GM12878 (cell line): ENCODE measurements around the gene TRIM8. TPM values are rescaled to one million over a fixed set of nuclear protein-coding genes. Genes with fewer than 3 reads are reported as not detected.

Experiments used
- ATAC-seq: fragments of 200-7000 bp; cut with Tn5 transposase; 3 replicates; pipeline ENCODE4 v1.9.1; 2020; ENCODE audit warnings: mild to moderate bottlenecking, moderate library complexity
- BruUV-seq: library from RNA; stranded (reverse); fragments of 400-500 nt; replicated peaks from 2 replicates; lab custom pipeline; 2021; lab: Mats Ljungman, UMichigan
- CTCF ChIA-PET: fragments of 300-600 bp; sonication (Branson Sonifier 250); formaldehyde crosslinking; extraction: SDS; loops from one replicate; lab custom pipeline; 2021; ENCODE audit warnings: inconsistent platforms; lab: Yijun Ruan, JAX
- POLR2A ChIA-PET: fragments of 350-600 bp; formaldehyde crosslinking; extraction: SDS; loops from one replicate; lab custom pipeline; 2021; ENCODE audit warnings: inconsistent platforms; lab: Charles Lee
- RAD21 ChIA-PET: fragments of 300-600 bp; sonication (Branson Sonifier 250); formaldehyde crosslinking; loops from one replicate; lab custom pipeline; 2023; ENCODE audit warnings: antibody characterized with exemption; ENCODE audit not compliant: unreplicated experiment; lab: Charles Lee
- SMC1A ChIA-PET: fragments of 300-600 bp; sonication (Branson Sonifier 250); formaldehyde crosslinking; loops from one replicate; lab custom pipeline; 2023; ENCODE audit not compliant: unreplicated experiment, uncharacterized antibody; lab: Charles Lee
- DNase-seq: peaks from one replicate; pipeline ENCODE4 v3.0.0-alpha.2; 2011; ENCODE audit warnings: low read depth, low spot score
- FAIRE-seq: peaks from 3 replicates; lab custom pipeline; 2011; peaks lifted over from hg19 to GRCh38; lab: Jason Lieb, UNC
- H2AFZ ChIP-seq: 2 replicates; pipeline ENCODE4 v1.6.0; 2011; ENCODE audit warnings: low read depth, low read length, control low read depth; ENCODE audit not compliant: control insufficient read depth
- H3K27ac ChIP-seq: 2 replicates; pipeline ENCODE4 v1.5.1; 2011; ENCODE audit warnings: control low read depth; ENCODE audit not compliant: control insufficient read depth, insufficient read depth
- H3K27me3 ChIP-seq, 2 experiments: replicated peaks in 1 of 2; 2 replicates each; pipeline versions ENCODE4 v1.6.0 to v1.6.1; 2011; ENCODE audit warnings: low read length in 1 of 2; ENCODE audit not compliant: control insufficient read depth in 2 of 2, insufficient read depth in 2 of 2
- H3K36me3 ChIP-seq, 2 experiments: 2 replicates each; pipeline ENCODE4 v1.5.1; 2011; ENCODE audit warnings: low read length in 1 of 2; ENCODE audit not compliant: control insufficient read depth in 2 of 2, insufficient read depth in 2 of 2
- H3K4me1 ChIP-seq: 2 replicates; pipeline ENCODE4 v1.6.1; 2011; ENCODE audit warnings: mild to moderate bottlenecking, low read length, moderate library complexity, mixed read lengths; ENCODE audit not compliant: control insufficient read depth, insufficient read depth
- H3K4me2 ChIP-seq: 2 replicates; pipeline ENCODE4 v1.6.0; 2011; ENCODE audit warnings: control low read depth; ENCODE audit not compliant: control insufficient read depth, insufficient read depth
- H3K4me3 ChIP-seq: fragments of 200-600 bp; sonication (generic); 2 replicates; pipeline ENCODE4 v1.5.1; 2016
- H3K79me2 ChIP-seq: 2 replicates; pipeline ENCODE4 v1.6.0; 2011; ENCODE audit warnings: low read length; ENCODE audit not compliant: control insufficient read depth, insufficient read depth
- H3K9ac ChIP-seq: 2 replicates; pipeline ENCODE4 v1.8.0; 2011; ENCODE audit warnings: low read length, control low read depth, mixed read lengths; ENCODE audit not compliant: control insufficient read depth, insufficient read depth
- H3K9me3 ChIP-seq: replicated peaks from 3 replicates; pipeline ENCODE4 v1.5.1; 2011; ENCODE audit warnings: mild to moderate bottlenecking, low read length; ENCODE audit not compliant: control insufficient read depth, insufficient read depth
- H4K20me1 ChIP-seq: 2 replicates; pipeline ENCODE4 v1.6.0; 2011; ENCODE audit not compliant: control insufficient read depth, insufficient read depth
- BACH1 ChIP-seq: fragments of 450-650 bp; IDR thresholded peaks from 2 replicates; pipeline ENCODE4 v1.6.1; 2017; ENCODE audit warnings: mild to moderate bottlenecking, borderline replicate concordance
- BHLHE40 ChIP-seq, 2 experiments: fragments of 450-650 bp in 1 of 2; IDR thresholded peaks; 2 replicates each; pipeline ENCODE4 v1.6.1; 2011 to 2017; ENCODE audit warnings: low read depth in 2 of 2, borderline replicate concordance in 1 of 2, improper control_type of control experiment in 1 of 2, low read length in 1 of 2, mild to moderate bottlenecking in 1 of 2
- CHD2 ChIP-seq: IDR thresholded peaks from 2 replicates; pipeline ENCODE4 v1.6.1; 2011; ENCODE audit warnings: low read depth, low read length, improper control_type of control experiment, borderline replicate concordance
- HDGF ChIP-seq: fragments of 450-650 bp; IDR thresholded peaks from 2 replicates; pipeline ENCODE4 v1.6.1; 2016; ENCODE audit warnings: antibody characterized with exemption
- HSF1 ChIP-seq: fragments of 150-350 bp; IDR thresholded peaks from 2 replicates; pipeline ENCODE4 v1.6.1; 2014; ENCODE audit warnings: mild to moderate bottlenecking, low read depth, low read length
- JUND ChIP-seq: IDR thresholded peaks from 2 replicates; pipeline ENCODE4 v1.6.1; 2012; ENCODE audit warnings: low read depth, mild to moderate bottlenecking, low read length, improper control_type of control experiment, moderate library complexity
- MAX ChIP-seq: IDR thresholded peaks from 2 replicates; pipeline ENCODE4 v1.6.1; 2012; ENCODE audit warnings: low read depth, low read length, improper control_type of control experiment
- NBN ChIP-seq: fragments of 450-650 bp; IDR thresholded peaks from 2 replicates; pipeline ENCODE4 v1.6.1; 2016
- PAX8 ChIP-seq: fragments of 450-650 bp; IDR thresholded peaks from 2 replicates; pipeline ENCODE4 v1.6.1; 2017; ENCODE audit warnings: mild to moderate bottlenecking, moderate library complexity
- SIN3A ChIP-seq: IDR thresholded peaks from 2 replicates; pipeline ENCODE4 v1.6.1; 2012; ENCODE audit warnings: low read depth, low read length, improper control_type of control experiment
- SREBF1 ChIP-seq: IDR thresholded peaks from 2 replicates; pipeline ENCODE4 v1.6.1; 2012; ENCODE audit warnings: mild to moderate bottlenecking, low read length
- TCF12 ChIP-seq: IDR thresholded peaks from 2 replicates; pipeline ENCODE4 v1.6.1; 2011; ENCODE audit warnings: low read depth, mild to moderate bottlenecking, low read length
- ZNF274 ChIP-seq: IDR thresholded peaks from one replicate; pipeline ENCODE4 v1.8.0; 2011; ENCODE audit not compliant: insufficient read length, insufficient read depth
- WGBS: methylation state at CpG from one replicate; pipeline ENCODE4 v1.1.6; 2016; ENCODE audit warnings: low lambda C conversion rate; ENCODE audit not compliant: insufficient replicate concordance, insufficient coverage; ENCODE audit errors: missing lambda C conversion rate; 5-methylcytosine and 5-hydroxymethylcytosine counted together
- in situ Hi-C: fragments of 300-500 bp; cut with MboI; formaldehyde crosslinking; loops from 9 replicates; pipeline ENCODE4 v1.14.3; 2018; ENCODE audit warnings: mixed read lengths
- intact Hi-C: fragments of 100-400 bp; cut with micrococcal nuclease; formaldehyde crosslinking; loops from one replicate; pipeline ENCODE4 v1.14.2; 2022; ENCODE audit not compliant: unreplicated experiment
- polyA plus RNA-seq, 11 experiments: library from polyadenylated mRNA; depleted of rRNA in 4 of 11; unstranded in 6 of 11; stranded (reverse) in 5 of 11; fragments of >200 nt; fragmentation: Nextera tagmentation in 4 of 11; fragmentation: Illumina TruSeq in 1 of 11; extraction: Ambion mirVana in 4 of 11; extraction: Trizol in 1 of 11; gene quantifications; 1 replicate in 1 of 11; 2 replicates in 10 of 11; pipeline versions ENCODE4 v1.2.1 to v1.2.3, GENCODE V29; 2011 to 2016; ENCODE audit warnings: inconsistent platforms in 2 of 11, missing spikeins in 2 of 11, low read depth in 1 of 11
- total RNA-seq, 4 experiments: library from RNA; depleted of rRNA in 3 of 4; stranded (reverse); fragments of >200 nt in 3 of 4; fragmentation: Illumina TruSeq in 1 of 4; extraction: Trizol in 1 of 4; gene quantifications; 2 replicates each; pipeline versions ENCODE4 v1.2.1 to v1.2.3, GENCODE V29; 2013 to 2021
- TF ChIP-seq, protein P1 (sequence below): IDR thresholded peaks from 2 replicates; pipeline ENCODE4 v1.6.1; 2011; ENCODE audit warnings: mild to moderate bottlenecking, low read depth, low read length, moderate library complexity; ENCODE audit not compliant: insufficient replicate concordance
- TF ChIP-seq, protein P2 (sequence below): fragments of 450-650 bp; IDR thresholded peaks from 2 replicates; pipeline ENCODE4 v1.6.1; 2016; ENCODE audit warnings: mild to moderate bottlenecking

The TRIM8 gene
- total and polyA plus RNA-seq, 10 of the 15 experiments (the other 5 are each of a cell fraction or from before 2014, with no cell fraction given), result 7.9 to 53.2 (median 24.6) TPM

GRCh38 chr10:102648269-102648888, 4.1 kb downstream of the TRIM8 start (continued):
- TF ChIP-seq MAX (no peak), PAX8 (no peak), BHLHE40 (IDR thresholded peaks at IDR 0.05; ENCODE audit: borderline replicate concordance in 1 of 2, low read depth in 2 of 2, low read length in 1 of 2) (peak; percentile 36 to 74; a peak in 3 of 4 replicates), SIN3A (0 out of 2 replicates have a peak, but pooled peaks have one; percentile 20), ZNF274 (no peak)
- TF ChIP-seq, protein P1, sequence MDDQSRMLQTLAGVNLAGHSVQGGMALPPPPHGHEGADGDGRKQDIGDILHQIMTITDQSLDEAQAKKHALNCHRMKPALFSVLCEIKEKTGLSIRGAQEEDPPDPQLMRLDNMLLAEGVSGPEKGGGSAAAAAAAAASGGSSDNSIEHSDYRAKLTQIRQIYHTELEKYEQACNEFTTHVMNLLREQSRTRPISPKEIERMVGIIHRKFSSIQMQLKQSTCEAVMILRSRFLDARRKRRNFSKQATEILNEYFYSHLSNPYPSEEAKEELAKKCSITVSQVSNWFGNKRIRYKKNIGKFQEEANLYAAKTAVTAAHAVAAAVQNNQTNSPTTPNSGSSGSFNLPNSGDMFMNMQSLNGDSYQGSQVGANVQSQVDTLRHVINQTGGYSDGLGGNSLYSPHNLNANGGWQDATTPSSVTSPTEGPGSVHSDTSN, result no peak
- TF ChIP-seq, all 136 proteins: peak for 5

- Histone ChIP-seq H3K27ac (peak overlapping the region; percentile 96), H3K27me3 (no peaks in the 10 kb centered on the region), H3K79me2 (peaks cover 89% of the 10 kb centered on the region), H3K4me2 (peak overlapping the region; percentile 98), H4K20me1 (no peaks in the 10 kb centered on the region), H3K9ac (peak overlapping the region; percentile 99), H3K36me3 (peaks cover 8 to 11% of the 10 kb centered on the region in 2 experiments), H3K4me3 (peak overlapping the region; percentile 93), H3K4me1 (peaks cover 66% of the 10 kb centered on the region), H3K9me3 (no peaks in the 10 kb centered on the region), H2AFZ (no peak overlapping the region)
- BruUV-seq, result no TSS peak
- in situ Hi-C loops, result no loop called here
- DNase-seq, result no peak
- intact Hi-C loops, result loop anchor here (10.0 kb wide), 2 partner anchors 254 to 546 kb away; partner anchors contain the start of genes NFKB2 and NT5C2
- ATAC-seq, result no peak
- WGBS, result 25% methylated on average over 25 of the region's 25 CpGs
- no peak for FAIRE-seq
- RAD21 ChIA-PET, result interaction anchor here (1.2 to 7.1 kb wide), 6 partner anchors 11 to 269 kb away, joined by 6 to 81 read pairs (median 22); partner anchors contain the start of genes ARL3, CNNM2, SFXN2 and SUFU
- SMC1A ChIA-PET, result interaction anchor here (1.1 to 9.3 kb wide), 7 partner anchors 10 to 147 kb away, joined by 3 to 103 read pairs (median 11); partner anchors contain the start of genes ACTR1A, ARL3 and SFXN2
- POLR2A ChIA-PET, result interaction anchor here (0.6 to 14.1 kb wide), 8 partner anchors 10 to 144 kb away, joined by 4 to 151 read pairs (median 5); partner anchors contain the start of genes ARL3 and SFXN2
- CTCF ChIA-PET, result interaction anchor here (0.7 to 13.5 kb wide), 10 partner anchors 11 to 64 kb away, joined by 3 to 128 read pairs (median 4); no protein-coding TSS in a partner anchor
- TF ChIP-seq HSF1, result no peak
- peak in 1 of 2 experiments; percentile 22; a peak in 1 of 4 replicates for TF ChIP-seq BHLHE40 (IDR thresholded peaks at IDR 0.05; ENCODE audit: borderline replicate concordance in 1 of 2, low read depth in 2 of 2, low read length in 1 of 2)
- TF ChIP-seq HDGF, result 0 out of 2 replicates have a peak, but pooled peaks have one; percentile 18
- TF ChIP-seq CHD2, result no peak
- peak; percentile 38; the same call in 1 of the 2 replicates for TF ChIP-seq NBN
- TF ChIP-seq JUND, result no peak
- no peak for TF ChIP-seq SREBF1
- TF ChIP-seq BACH1, result no peak
- TF ChIP-seq, protein P2, sequence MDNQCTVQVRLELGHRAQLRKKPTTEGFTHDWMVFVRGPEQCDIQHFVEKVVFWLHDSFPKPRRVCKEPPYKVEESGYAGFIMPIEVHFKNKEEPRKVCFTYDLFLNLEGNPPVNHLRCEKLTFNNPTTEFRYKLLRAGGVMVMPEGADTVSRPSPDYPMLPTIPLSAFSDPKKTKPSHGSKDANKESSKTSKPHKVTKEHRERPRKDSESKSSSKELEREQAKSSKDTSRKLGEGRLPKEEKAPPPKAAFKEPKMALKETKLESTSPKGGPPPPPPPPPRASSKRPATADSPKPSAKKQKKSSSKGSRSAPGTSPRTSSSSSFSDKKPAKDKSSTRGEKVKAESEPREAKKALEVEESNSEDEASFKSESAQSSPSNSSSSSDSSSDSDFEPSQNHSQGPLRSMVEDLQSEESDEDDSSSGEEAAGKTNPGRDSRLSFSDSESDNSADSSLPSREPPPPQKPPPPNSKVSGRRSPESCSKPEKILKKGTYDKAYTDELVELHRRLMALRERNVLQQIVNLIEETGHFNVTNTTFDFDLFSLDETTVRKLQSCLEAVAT, result 0 out of 2 replicates have a peak, but pooled peaks have one; percentile 36
- TF ChIP-seq TCF12, result 0 out of 2 replicates have a peak, but pooled peaks have one; percentile 10
Measured at GRCh38 chr10:102648889-102649796, 4.9 kb downstream of the TRIM8 start.
